Spinal cord (tissue), 10 donors: ENCODE results near the gene MED14. TPM values are rescaled to one million over a fixed set of nuclear protein-coding genes. Genes with fewer than 3 reads are reported as not detected.
"Not testable (repeated sequence)": the region's sequence is repeated elsewhere in the genome, so short reads cannot be mapped to it uniquely, and the experiment has no call there.

Experiments used
- DNase-seq, 6 donors: peaks; one replicate each; pipeline versions ENCODE4 v3.0.0 to v3.0.0-alpha.2; 2013 to 2015; ENCODE audit warnings: low spot score in 6 of 6, low read depth in 4 of 6
- H3K27ac ChIP-seq: one replicate; pipeline ENCODE4 v1.5.1; 2013; ENCODE audit warnings: low read depth, low read length, control low read depth
- H3K27me3 ChIP-seq: one replicate; pipeline ENCODE4 v1.6.1; 2013; ENCODE audit warnings: low read length; ENCODE audit not compliant: control insufficient read depth, insufficient read depth
- H3K36me3 ChIP-seq: one replicate; pipeline ENCODE4 v1.6.1; 2013; ENCODE audit warnings: low read length; ENCODE audit not compliant: control insufficient read depth, insufficient read depth
- H3K4me1 ChIP-seq: one replicate; pipeline ENCODE4 v1.6.1; 2013; ENCODE audit warnings: low read length; ENCODE audit not compliant: control insufficient read depth, insufficient read depth
- H3K4me3 ChIP-seq: one replicate; pipeline ENCODE4 v1.5.1; 2013; ENCODE audit warnings: low read depth, low read length, control low read depth
- H3K9me3 ChIP-seq: one replicate; pipeline ENCODE4 v1.6.1; 2013; ENCODE audit warnings: low read length; ENCODE audit not compliant: control insufficient read depth, insufficient read depth
- WGBS: methylation state at CpG from one replicate; pipeline ENCODE4 v1.1.5; 2013; ENCODE audit warnings: missing lambda C conversion rate; ENCODE audit not compliant: insufficient coverage; 5-methylcytosine and 5-hydroxymethylcytosine counted together
- polyA plus RNA-seq, 2 donors: library from polyadenylated mRNA; unstranded; fragments of 120-200 nt; gene quantifications; one replicate each; pipeline ENCODE4 v1.2.1, GENCODE V29; 2013; ENCODE audit not compliant: insufficient read length in 2 of 2
- total RNA-seq, 2 donors: library from RNA; depleted of rRNA in 1 of 2; stranded (reverse); fragments of 120-200 nt in 1 of 2; fragments of >200 nt in 1 of 2; gene quantifications; one replicate each; pipeline versions ENCODE4 v1.2.3 to v1.2.4, GENCODE V29; 2013 to 2014
- donor health status: healthy.

MED14 gene
- total and polyA plus RNA-seq, 4 donors, result 24.9 to 47.9 (median 38.5) TPM

DNA sequence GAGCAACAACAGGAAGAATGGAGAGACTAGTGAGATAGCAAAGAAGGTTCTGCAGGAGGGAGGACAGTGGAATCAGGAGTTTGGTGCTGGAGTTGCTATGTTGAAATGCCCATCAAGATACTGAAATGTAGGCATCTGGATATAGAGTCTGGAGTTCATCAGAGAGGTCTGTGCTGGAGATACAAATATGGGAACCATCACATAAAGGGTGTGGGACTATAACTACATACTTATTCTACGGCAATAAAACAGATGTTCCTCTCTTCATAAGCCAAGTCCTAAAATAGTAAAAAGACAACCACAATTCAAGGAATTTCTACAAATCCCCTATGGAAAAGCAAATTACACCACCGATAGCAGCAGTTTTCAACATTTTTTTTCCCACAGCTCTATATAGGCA is 1.6 kb downstream of the MED14 start:
- no peak for DNase-seq
- Histone ChIP-seq H3K27me3 (peaks cover 19% of the 10 kb centered on the region), H3K9me3 (no peaks in the 10 kb centered on the region), H3K4me3 (no peak overlapping the region), H3K36me3 (no peaks in the 10 kb centered on the region), H3K27ac (no peak overlapping the region), H3K4me1 (peaks cover 2% of the 10 kb centered on the region)
- WGBS, result no CpG with 5 or more reads among the region's 2 CpGs

DNA sequence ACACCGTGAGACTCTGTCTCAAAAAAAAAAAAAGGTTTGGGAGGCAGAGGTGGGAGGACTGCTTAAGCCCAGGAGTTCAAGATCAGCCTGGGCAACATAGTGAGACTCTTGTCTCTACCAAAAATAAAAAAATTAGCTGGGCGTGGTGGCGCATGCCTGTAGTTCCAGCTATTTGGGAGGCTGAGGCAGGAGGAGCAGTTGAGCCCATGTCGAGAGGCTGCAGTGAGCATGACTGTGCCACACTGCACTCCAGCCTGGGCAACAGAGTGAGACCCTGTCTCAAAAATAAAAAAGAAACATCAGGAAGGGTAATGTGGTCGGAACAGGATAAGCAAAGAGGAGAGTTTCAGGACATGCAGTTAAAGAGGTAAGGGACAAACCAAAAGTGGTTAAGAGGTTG is 2.8 kb downstream of the MED14 start:
- H3K27me3 ChIP-seq, result peaks cover 21% of the 10 kb centered on the region
- WGBS, result 89% methylated on average over 5 of the region's 5 CpGs
- H3K27ac ChIP-seq, DNase-seq, H3K4me3 ChIP-seq, H3K36me3 ChIP-seq, H3K4me1 ChIP-seq, H3K9me3 ChIP-seq: not testable (repeated sequence)

DNA sequence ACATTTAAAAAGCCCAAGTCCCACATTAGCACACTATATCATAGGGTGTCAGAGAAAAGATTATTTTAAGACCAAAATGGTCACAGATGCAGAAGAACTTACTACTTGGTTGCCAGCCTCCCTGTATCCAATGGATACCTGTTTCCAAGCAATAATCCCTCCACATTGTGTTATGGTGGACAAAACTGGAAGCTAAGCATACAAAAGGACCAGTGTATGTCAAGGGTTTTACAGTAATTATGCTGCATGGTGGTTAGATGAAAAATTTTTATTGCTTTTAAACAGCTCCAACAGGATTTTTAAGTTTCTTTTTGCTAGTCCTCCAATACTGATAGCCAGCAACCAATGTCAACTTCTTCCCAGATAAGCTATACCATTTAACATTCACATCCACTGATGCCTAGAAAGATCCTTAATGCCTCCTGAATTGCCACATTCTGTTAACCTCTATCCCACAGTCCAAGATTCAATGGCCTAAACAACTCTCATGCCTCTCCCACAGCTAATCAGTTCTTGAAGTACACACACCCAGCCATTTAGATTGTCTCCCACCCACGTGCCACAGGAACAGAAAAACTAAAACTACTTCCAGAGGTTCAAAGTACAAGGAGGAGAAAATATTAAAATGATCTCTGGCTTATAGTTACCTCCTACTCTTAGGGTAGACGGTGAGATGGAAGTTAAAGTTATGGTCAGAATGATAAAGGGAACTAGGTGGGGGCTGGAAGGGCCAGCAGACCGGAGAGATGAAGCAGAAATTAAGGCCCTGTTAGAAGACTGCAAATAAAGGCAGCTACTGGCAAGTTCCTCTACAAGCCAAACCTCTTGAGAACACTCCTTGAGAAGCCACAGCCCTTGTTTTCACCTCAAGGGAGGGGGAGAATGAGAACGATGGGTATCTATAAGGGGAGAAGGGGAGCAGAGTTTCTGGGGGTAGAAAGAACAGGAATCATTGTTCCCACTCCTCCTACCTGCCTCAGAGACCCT is 5.5 kb downstream of the MED14 start:
- Histone ChIP-seq H3K36me3 (no peaks in the 10 kb centered on the region), H3K4me3 (no peak overlapping the region), H3K9me3 (no peaks in the 10 kb centered on the region), H3K27me3 (peaks cover 19% of the 10 kb centered on the region), H3K27ac (no peak overlapping the region), H3K4me1 (peaks cover under 1% of the 10 kb centered on the region)
- no peak for DNase-seq
- no CpG with 5 or more reads among the region's 4 CpGs for WGBS

DNA sequence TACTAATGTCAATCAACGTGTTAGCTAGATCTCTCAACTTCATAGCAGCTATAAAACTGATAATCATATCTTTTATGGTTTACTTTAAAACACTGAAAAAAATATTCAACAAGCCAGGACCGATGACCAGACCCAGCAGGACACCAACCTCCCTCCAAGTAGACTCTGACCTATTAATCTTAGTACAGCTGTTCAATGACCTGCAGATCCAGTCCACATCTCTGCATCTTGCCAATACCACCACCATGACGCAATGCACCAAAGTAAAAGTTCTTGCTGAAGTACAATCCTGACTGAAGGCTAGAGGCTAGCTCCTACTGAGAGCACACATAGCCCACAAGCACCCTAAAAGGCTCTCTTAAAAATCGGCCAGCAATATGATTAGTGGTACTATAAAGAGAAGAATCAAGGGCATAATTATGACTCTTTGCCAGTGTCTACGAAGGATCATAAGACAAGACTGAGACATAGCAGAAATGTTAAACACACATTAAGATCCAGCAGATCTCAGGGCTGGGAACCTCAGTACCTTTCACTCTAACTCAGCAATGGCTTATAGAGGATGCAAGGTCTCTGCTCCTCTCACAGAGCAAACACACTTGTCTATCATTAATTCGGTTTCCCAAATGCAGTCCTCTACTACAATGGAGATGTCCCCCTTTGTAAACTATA is 7.6 kb downstream of the MED14 start:
- WGBS, result 75% methylated on average over 4 of the region's 6 CpGs
- H3K4me3 ChIP-seq, result no peak overlapping the region
- no peaks in the 10 kb centered on the region for H3K9me3 ChIP-seq
- H3K4me1 ChIP-seq, result no peaks in the 10 kb centered on the region
- no peak overlapping the region for H3K27ac ChIP-seq
- peaks cover 10% of the 10 kb centered on the region for H3K27me3 ChIP-seq
- no peaks in the 10 kb centered on the region for H3K36me3 ChIP-seq
- no peak for DNase-seq

DNA sequence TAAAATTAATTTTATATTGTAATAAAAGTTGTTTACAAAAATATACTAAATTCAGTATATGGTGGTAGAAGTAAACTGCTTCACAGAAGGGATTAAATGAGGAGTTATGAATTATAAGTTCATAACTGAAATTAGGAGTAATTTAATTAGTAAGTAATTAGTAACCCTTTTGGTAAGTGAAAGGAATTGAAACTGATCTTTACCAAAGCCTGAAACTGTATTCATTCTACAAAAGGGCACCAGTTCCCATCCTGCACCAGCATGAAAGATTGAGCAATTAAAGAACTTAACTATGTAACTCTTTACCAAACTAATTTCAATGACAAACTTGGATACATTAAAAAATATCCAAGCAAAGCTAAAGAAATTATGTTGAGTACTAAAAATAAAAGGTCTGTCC is 8.2 kb downstream of the MED14 start:
- DNase-seq, result no peak
- H3K27me3 ChIP-seq, result peaks cover 7% of the 10 kb centered on the region
- H3K36me3 ChIP-seq, result no peaks in the 10 kb centered on the region
- no peaks in the 10 kb centered on the region for H3K9me3 ChIP-seq
- no peaks in the 10 kb centered on the region for H3K4me1 ChIP-seq
- H3K27ac ChIP-seq, result no peak overlapping the region
- H3K4me3 ChIP-seq, result no peak overlapping the region

DNA sequence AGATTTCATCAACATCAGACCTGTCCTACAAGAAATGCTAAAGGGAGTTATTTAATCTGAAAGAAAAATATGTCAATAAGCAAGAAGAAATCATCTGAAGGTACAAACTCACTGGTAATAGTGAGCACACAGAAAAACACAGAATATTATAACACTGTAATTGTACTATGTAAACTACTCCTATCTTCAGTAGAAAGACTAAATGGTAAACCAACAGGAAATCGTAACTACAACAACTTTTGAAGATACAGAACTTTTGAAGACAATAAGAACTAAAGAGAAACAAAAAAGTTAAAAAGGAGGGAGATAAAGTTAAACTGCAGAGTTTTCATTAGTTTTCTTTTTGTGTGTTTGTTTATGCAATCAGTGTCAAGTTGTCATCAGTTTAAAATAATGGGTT is 12.4 kb downstream of the MED14 start:
- no peaks in the 10 kb centered on the region for H3K27me3 ChIP-seq
- no peak overlapping the region for H3K27ac ChIP-seq
- H3K9me3 ChIP-seq, result no peaks in the 10 kb centered on the region
- no CpG with 5 or more reads among the region's 1 CpG for WGBS
- H3K36me3 ChIP-seq, result no peaks in the 10 kb centered on the region
- no peak overlapping the region for H3K4me3 ChIP-seq
- no peaks in the 10 kb centered on the region for H3K4me1 ChIP-seq
- no peak for DNase-seq

DNA sequence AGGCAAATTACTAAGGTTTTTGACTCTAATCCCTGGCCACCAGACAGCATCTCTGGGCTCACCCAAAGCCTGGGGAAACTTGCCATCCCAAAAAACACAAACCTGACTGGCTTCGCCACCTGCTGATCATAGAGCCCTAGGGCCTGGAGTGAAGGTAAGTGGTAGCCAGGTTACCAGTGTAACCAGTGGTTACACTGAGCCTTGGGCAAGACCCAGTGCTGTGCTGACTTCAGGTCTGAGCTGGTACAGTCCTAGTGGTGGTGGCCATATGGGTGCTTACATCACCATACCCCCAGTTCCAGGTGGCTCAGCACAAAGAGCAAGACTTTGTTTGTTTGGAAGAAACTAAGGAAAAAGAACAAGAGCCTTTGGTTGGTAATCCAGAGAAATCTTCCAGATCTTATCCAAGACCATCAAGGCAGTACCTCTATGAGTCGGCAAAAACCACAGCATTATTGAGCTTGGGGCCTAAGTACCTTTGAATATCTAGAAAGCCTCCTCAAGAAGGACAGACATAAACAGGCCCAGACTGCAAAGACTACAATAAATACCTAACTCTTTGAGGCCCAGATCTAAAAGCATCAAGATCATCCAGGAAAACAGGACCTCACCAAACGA is 13.7 kb downstream of the MED14 start:
- H3K4me3 ChIP-seq, result no peak overlapping the region
- H3K27me3 ChIP-seq, result no peaks in the 10 kb centered on the region
- WGBS, result no CpG with 5 or more reads among the region's 3 CpGs
- H3K36me3 ChIP-seq, result no peaks in the 10 kb centered on the region
- no peaks in the 10 kb centered on the region for H3K9me3 ChIP-seq
- no peak overlapping the region for H3K27ac ChIP-seq
- DNase-seq, result no peak
- H3K4me1 ChIP-seq, result no peaks in the 10 kb centered on the region

DNA sequence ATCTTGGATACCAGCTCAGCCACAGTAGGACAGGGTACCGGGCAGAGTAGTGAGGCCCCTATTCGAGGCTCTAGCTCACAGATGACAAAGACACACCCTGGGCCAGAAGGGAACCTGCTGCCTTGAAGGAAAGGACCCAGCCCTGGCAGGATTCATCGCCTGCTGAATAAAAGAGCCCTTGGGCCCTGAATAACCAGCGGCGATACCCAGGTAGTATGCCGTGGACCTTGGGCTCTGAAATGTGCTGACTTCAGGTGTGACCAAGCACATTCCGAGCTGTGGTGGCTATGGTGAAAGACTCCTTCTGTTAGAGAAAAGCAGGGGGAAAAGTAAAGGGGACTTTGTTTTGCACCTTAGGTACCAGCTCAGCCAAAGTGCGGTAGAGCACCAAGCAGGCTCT is 14.6 kb downstream of the MED14 start:
- 86% methylated on average over 8 of the region's 8 CpGs for WGBS
- H3K27me3 ChIP-seq, result no peaks in the 10 kb centered on the region
- no peaks in the 10 kb centered on the region for H3K36me3 ChIP-seq
- no peak overlapping the region for H3K4me3 ChIP-seq
- no peak overlapping the region for H3K27ac ChIP-seq
- DNase-seq, result no peak
- no peaks in the 10 kb centered on the region for H3K4me1 ChIP-seq
- H3K9me3 ChIP-seq, result no peaks in the 10 kb centered on the region

DNA sequence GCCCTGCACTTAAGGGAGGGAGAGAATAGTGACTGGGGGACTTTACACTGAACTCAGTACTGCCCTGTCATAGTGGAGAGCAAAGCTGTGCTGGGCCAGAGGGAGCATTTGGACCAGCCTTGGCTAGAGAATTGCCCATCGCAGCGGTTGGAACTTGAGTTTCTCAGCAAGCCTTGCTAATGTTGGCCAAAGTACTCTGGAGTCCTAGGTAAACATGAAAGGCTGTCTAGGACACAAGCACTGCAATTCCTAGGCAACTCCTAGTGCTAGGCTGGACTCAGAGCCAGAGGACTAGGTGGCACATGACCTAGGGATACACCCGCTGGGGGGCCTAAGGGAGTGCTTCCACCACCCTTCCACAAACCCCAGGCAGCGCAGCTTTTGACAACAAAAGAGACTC is 15.0 kb downstream of the MED14 start:
- WGBS, result 74% methylated on average over 3 of the region's 4 CpGs
- Histone ChIP-seq H3K27me3 (no peaks in the 10 kb centered on the region), H3K27ac (no peak overlapping the region), H3K4me1 (no peaks in the 10 kb centered on the region), H3K9me3 (no peaks in the 10 kb centered on the region), H3K36me3 (no peaks in the 10 kb centered on the region), H3K4me3 (no peak overlapping the region)
- DNase-seq, result no peak
